Activated CD4-positive, alpha-beta T cell treated with anti-CD3 and anti-CD28 coated beads for 48 hours (primary cell): Measurements from ENCODE around the gene TRAPPC12.

Source experiments
- DNase-seq: peaks from one replicate; pipeline ENCODE4 v3.0.0-alpha.2; 2020

Gene TRAPPC12

GRCh38 chr2:3409627-3410170 lies 30.2 kb downstream of the TRAPPC12 start:
- DNase-seq = no peak

DNA sequence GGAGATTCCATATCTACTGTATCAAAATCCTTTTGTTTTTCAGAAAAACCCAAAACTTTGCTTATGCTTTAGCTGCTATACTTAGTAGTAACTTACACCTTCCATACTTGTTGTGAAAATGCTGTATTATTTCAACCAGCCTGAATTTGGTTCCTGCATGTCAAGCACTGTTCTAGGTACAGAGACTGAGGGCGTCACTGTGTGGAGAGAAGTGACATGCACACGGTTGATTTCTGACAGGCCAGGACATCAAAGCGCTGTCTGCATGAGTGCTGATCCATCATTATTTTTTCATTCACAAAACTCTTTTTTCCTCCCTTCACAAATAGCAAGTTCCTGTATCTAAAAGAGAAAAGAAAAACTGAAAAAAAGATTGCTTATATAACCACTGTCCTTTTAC lies 31.6 kb downstream of the TRAPPC12 start:
- DNase-seq = no peak

- no peak for DNase-seq
Measured at GRCh38 chr2:3413697-3414096, 34.2 kb downstream of the TRAPPC12 start.

DNA sequence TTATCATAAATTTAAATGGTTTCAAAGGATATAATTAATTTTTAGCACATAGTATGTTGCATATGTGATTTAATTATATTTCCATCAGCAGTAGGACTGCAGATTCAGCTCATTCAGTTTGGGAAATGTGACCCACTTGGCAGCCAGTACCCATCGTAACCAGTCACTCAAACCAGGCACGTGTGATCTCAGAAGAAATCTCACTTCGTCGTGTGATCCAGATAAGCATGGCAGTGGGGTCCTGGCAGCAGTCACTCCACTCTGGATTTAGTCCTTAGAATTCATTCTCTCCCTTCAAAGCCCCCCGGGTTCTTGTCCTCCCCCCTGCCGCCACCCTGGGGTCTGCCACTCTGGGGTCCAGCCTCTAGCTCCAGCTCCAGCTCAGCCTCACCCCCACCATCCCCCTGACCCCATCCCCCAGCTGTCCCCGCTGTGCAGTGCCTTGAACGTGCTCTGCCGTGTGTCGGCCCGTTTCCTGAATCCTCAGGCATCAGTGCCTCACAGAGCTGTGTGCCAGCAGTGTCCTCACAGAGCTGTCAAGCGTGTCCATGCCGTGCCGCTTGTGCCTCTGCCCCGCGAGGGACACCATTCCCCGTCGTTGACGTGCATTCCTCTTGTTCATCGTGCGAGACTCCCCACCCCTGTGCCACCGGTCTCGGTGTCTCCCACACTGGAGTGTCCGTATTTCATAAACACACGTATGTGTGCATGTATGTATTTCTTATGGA lies 34.8 kb downstream of the TRAPPC12 start:
- no peak for DNase-seq

DNA sequence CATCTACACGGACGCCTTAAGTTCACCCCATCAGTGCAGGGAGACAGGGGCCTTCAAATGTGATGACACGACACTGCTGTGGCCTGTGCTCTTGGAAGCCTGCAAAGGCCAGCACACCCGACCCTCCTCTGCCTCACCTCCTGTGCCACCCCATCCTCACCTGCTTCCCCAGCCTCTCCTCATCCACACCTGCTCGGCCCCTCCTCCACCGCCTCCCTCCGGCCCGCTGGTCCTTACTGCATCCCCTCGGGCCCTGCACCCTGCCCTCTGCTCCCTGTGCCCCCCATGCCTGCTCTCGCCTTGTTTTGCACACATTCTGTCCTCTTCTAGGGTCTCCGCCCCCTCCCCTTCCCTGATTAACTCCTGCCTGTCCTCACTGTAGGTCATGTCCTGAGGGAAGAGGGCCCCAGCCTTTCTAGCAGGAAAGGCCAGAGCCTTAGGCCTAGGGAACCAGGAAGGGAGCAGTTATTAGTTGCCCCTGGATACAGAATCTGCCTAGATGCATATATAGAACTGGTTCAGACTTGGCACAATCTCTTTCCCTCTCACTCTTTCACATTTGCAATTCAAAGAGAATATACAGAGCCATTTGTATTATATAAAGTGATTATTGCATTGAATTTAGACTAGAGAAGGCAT lies 39.4 kb downstream of the TRAPPC12 start:
- DNase-seq = no peak

DNA sequence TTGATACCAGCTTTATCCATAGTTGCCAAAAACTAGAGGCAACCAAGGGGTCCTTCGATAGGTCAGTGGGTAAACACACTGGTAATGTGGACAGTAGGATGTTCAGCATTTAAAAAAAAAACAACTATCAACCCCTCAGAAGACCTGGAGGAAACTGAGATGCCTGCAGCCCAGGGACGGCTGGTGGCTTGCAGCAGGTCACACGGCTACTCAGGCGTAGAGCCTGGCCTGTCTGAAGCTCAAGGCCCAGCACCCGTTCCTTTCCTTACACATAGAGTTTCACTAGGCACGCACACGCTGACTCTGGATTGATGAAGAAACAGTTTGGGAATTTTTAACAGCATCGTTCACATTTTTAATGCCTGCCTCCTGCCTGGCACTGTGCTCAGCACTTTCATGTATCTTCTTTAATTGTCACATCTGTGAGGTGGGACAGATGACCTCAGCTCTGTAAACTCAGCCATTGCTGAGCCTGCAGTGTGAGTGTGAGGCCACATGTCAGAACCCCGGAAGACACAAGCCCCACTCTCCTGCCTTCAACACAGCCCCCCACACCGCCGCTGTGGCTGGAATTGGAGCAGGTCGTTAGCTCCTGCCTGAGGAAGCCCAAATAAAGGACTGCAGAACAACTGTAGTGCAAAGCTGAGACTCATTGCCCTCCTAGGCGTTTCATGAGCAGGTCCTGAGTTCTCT lies 40.7 kb downstream of the TRAPPC12 start:
- DNase-seq = no peak

DNA sequence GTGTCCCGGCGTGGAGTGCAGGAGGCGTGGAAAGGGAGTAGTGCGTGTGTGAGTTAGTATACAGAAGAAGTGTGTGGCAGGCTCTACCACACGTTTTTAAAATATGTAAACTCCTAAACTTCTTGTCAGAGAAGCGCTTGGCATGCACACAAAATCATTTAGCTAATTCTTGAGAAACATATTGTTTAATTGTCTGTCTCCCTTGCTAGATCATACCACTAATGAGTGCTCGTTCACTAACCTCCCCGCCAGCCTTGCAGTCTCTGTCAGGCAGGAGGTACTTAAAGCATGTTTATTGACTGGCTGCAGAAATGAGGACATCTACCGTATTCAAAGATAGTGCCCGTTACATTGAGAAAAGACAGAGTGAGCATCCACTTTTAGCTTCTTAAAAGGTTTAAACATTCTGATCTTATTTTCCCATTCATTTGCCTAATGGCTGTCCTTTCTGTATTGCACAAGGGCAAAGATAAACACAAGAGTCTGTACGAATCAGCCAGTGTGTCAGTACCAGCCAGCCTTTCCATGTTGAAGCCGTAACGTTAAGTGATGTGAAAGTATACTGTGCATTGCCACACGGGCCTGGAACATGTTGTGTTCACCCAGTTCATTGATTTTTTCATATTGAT lies 41.4 kb downstream of the TRAPPC12 start:
- DNase-seq = no peak

DNA sequence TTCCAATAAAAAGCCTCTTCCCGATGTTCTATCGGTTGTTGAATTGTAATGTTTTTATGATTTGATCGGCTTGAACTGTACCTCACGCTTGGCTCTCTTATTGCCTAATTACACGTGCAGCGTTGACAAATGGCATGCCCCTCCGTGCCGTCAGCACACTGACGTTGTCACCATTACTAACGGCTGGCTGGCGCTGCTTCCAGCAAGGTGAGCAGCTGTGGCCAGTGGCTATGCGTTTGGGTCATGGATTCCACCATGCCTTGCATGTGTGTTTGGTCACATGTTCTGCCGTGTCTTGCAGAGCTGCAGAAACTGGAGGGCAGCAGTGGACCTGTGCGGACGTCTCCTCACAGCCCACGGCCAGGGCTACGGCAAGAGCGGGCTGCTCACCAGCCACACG lies 42.1 kb downstream of the TRAPPC12 start:
- DNase-seq = no peak

DNA sequence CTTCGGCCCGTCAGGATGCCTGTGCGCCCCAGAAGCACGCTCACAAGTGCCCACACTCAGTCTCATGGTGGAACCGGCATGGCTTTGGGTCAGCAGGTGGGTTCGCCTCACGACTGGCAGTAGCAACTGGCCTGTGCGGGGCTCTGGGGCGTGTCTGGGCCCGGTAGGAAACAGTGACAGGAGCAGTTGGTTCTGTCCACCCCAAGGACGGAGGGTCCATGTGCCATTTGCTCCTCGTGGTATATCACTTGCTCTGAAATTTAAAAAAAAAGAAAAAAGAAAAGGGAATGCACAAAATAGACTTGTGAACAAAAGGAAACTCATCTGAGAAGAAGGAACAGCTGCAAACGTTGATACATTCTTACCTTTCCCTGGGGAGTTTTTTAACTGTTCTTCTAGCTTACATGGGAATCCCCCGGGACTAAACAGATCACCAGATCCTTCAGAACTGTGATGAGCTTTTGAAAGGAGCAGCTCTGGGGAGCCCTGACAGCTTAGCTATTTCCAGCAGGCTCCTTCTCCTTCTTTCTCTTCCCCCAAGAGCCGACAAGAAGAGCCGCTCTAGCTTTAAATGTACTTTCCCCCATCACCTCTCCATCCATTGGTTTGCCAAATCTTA lies 42.8 kb downstream of the TRAPPC12 start:
- DNase-seq = no peak

- DNase-seq = peak; percentile 86
Measured at GRCh38 chr2:3423492-3424170, 44.1 kb downstream of the TRAPPC12 start.

DNA sequence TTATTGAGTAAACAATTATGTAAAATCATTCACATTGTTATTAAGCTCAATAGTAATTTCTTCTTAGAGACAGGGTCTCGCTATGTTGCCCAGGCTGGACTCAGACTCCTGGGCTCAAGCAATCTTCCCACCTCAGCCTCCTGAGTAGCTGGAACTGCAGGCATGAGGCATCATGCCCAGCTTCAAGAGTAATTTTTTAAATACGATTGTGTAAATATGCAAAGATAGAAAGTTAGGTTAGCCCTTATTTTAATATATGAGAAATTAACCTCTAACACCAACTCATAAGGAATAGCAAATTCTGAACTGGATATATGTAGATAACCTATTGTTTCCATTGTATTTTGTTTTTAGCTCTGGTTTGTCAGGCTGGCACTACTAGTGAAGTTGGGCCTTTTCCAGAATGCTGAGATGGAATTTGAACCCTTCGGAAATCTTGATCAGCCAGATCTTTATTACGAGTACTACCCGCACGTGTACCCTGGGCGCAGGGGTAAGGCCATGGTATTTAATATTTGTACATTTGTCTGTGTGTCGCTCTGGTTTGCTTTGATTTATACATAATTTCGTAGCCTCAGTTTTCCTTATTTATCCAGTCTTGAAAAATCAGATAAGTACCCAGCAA lies 44.8 kb downstream of the TRAPPC12 start:
- no peak for DNase-seq

GRCh38 chr2:3426615-3427014 lies 47.1 kb downstream of the TRAPPC12 start:
- DNase-seq = no peak

DNA sequence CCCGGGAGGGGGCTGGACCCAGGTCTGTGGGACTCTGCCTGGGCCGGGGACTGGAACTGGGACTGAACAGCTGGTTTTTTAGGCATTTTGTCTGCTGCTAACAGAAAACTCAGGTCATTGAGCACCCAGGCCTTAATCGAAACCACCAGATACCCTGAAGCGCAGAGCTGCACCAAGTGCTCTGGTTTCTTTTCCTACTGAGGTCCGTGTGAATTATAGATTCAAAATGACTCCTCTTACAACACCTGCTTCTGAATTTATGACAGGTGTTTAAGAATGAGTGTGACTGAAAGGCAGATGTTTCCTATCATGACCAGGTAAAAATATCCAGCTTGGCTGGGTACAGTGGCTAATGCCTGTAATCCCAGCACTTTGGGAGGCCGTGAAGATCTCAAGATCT lies 47.8 kb downstream of the TRAPPC12 start:
- no peak for DNase-seq

DNA sequence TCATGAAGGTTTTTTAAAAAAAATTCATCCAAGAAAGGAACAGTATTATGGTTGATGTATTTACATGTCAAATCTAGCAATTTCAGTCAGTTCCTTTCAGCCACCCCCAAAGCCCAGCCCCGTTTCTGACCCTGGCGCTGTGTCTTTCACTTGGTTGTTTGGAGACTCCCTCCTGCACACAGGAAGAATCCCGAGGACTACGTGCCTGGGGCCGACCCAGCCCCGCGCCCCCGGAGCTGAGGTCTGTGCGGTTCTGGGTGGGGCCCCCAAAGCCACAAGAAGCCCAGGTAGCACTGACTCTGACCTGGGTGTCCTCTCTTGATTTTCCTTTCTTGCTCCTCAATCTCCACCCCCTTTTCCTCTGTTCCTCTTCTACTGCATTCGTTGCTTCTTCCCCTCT lies 49.1 kb downstream of the TRAPPC12 start:
- DNase-seq = no peak

DNA sequence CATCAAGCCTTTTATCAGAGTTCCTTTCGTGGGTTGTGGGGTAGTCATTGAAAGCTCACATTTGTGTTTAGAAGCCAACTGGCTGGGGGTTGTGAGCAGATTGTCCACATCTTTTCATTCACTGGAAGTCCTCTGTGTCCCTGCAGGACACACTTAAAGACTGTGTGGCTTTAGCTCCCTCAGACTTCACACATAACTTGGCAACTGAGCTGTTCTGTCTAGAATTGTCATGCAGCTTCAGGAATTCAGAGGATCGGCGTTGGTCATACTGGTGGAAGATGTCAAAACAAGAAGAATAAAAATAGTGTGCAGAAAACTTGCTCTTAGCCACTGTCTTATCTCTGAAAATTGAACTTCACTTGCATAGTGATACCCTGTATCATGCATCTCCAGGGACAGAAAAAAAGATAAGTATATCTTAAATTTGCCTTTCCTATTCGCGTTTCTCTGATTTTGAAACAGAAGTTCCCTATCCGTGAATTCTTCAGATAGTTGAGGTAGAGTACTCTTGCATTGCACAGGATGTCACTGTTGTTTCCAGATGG lies 49.6 kb downstream of the TRAPPC12 start:
- DNase-seq = no peak

- no peak for DNase-seq
Measured at GRCh38 chr2:3430172-3430571, 50.7 kb downstream of the TRAPPC12 start.

DNA sequence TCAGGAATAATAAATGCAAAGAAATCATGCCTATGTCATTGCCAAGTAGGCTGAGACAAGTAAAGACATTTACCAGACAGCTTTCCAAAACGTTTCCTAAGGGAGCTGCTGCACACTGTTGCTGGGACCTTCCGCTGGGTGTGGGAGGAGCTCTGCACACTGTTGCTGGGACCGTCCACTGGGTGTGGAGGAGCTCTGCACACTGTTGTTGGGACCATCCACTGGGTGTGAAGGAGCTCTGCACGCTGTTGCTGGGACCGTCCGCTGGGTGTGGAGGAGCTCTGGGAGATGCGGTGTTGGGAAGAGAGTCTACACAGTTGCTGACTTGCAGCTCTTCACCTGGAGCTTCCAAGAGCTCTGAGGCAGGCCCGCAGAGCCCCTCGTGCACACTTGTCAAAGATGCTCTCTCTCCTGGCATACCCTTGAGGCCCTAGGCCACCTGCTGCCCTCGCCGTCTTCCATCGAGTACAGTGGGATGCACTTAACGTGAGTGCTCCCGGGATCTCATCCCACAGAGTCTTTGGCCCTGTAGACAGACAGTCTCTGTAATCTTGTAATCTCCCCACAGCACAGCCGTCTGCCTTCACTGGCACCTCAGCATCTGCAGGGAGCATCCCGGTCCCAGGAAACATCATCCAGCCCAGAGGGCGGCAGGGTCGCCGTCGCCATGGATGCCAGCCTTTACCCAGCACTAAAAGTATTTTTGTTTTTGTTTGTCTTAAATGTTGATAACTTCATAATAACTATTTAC lies 51.4 kb downstream of the TRAPPC12 start:
- DNase-seq = no peak

DNA sequence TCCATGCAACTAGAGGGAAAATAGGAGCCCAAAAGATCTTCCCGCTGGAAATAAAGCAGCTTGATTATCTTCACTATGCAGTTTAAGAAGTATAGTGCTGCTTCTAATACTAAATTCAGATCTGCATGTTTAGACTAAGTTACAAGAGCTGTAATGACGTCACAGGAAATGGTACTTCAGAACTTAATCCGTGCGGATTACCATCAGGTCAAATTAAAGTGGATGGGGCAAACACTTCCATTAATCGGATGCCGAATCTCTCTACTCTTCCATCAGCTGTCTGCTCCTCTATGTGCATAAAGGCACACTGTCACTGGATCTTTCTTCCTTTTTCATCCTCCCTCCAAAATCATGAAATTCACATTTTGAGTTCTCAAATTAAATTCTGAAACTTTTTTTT lies 52.6 kb downstream of the TRAPPC12 start:
- DNase-seq = no peak

DNA sequence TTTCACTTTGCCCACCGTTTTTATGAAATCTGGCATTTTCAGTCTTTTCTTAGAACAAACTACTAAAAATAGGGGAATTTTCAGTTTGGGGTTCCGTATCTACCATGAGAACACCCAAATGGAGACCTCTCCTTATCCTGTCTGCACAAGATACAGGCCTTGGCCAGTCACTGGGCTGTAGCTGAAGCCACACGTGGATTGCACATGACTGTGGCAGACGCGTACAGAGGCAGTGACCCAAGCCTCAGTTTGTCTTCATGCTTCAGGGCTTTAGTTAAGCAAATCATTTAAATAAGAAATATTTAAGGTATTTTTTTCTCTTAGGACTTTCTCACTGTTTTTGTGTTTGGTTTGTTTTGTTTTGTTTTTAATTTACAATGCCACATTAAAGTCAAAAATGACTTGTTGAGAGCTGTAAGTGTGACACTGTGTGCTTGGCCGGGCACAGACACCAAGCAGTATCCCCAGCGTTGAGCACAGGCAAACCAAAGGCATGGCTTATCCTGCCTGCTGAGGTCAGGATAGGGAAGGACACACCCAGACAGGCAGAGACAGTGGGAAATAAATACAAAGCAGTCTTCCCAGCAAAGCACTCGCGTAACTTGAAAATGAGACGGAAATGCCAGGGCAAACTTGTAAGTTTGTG lies 53.3 kb downstream of the TRAPPC12 start:
- no peak for DNase-seq

DNA sequence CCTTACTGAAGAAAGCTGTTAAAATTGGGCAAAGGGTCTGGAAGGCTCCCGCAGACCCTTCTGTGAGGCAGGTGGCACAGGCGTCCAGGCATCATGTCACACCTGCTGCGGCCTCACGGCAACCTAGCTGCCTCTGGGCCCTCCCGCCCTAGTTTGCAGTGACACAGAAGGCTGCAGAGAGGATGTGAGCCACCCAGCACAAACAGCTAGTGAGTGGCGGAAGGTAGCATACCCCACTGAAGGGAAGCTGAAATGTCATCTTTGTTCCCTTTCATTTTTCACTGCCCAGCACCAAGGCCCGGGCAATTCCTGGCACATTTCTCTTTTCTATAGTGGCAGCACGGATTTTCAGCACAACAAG lies 53.8 kb downstream of the TRAPPC12 start:
- no peak for DNase-seq
